ENCODE measurements around the gene CALML6. TPM values are rescaled to one million over a fixed set of nuclear protein-coding genes. Genes with fewer than 3 reads are reported as not detected.

Gene CALML6
- total RNA-seq, 1 experiment from 2014 or later = 1.7 TPM

GRCh38 chr1:1959840-1960479 is 44.9 kb downstream of the CALML6 start:
- Histone ChIP-seq H4K8ac (replicated peaks; ENCODE audit: insufficient read length, low read depth, low read length) (no peak overlapping the region), H3K14ac (ENCODE audit: insufficient read depth, low read length) (no peak overlapping the region), H2BK20ac (ENCODE audit: low read depth, low read length, poor library complexity, severe bottlenecking) (no peak overlapping the region), H3T11ph (ENCODE audit: low read length) (no peak overlapping the region), H3K56ac (ENCODE audit: insufficient read length, low read depth, low read length) (no peak overlapping the region), H3K27ac (ENCODE audit: insufficient read length, low read depth, low read length) (no peak overlapping the region), H3K23me2 (ENCODE audit: insufficient read length, low read depth, low read length, poor library complexity, severe bottlenecking) (no peaks in the 10 kb centered on the region), H2BK5ac (ENCODE audit: insufficient read length, low read length) (no peak overlapping the region), H4K20me1 (ENCODE audit: control insufficient read depth, insufficient read depth, insufficient read length) (no peaks in the 10 kb centered on the region), H2AFZ (ENCODE audit: low read length) (no peak overlapping the region), H3K4me2 (ENCODE audit: insufficient read depth, insufficient read length, low read length) (peak overlapping the region; percentile 18), H2BK12ac (ENCODE audit: insufficient read length, low read depth, low read length) (no peak overlapping the region), H2BK120ac (ENCODE audit: low read depth, low read length, poor library complexity, severe bottlenecking) (no peak overlapping the region), H3K18ac (ENCODE audit: insufficient read length, low read depth, low read length) (no peak overlapping the region), H3K27me3 (ENCODE audit: insufficient read depth, low read length) (no peaks in the 10 kb centered on the region), H3K79me1 (ENCODE audit: insufficient read depth, low read depth, low read length, poor library complexity, severe bottlenecking) (no peaks in the 10 kb centered on the region), H4K91ac (ENCODE audit: insufficient read length, low read depth, low read length) (no peak overlapping the region), H3K4me1 (ENCODE audit: insufficient read depth, low read length) (no peaks in the 10 kb centered on the region; the same call in 1 of the 2 replicates), H3K9ac (ENCODE audit: extremely low read depth, insufficient read length, low read length) (no peak overlapping the region), H2AK5ac (ENCODE audit: insufficient read length, low read length) (no peak overlapping the region), H3K79me2 (ENCODE audit: insufficient read depth, low read length) (no peaks in the 10 kb centered on the region), H4K5ac (ENCODE audit: insufficient read length, low read depth, low read length) (no peak overlapping the region), H3K4ac (ENCODE audit: low read depth, low read length) (no peak overlapping the region), H3K23ac (ENCODE audit: insufficient read length, low read depth, low read length) (no peak overlapping the region), H2BK15ac (ENCODE audit: low read depth, low read length) (no peak overlapping the region), H3K9me3 (ENCODE audit: control insufficient read depth, low read depth, low read length) (no peaks in the 10 kb centered on the region)
- Mint-ChIP-seq H3K27ac (no peak overlapping the region), H3K36me3 (ENCODE audit: insufficient read depth in 1 of 3, low read depth in 3 of 3) (peaks cover 0 to under 1% (median under 1%) of the 10 kb centered on the region in 3 experiments; a peak in 1 of 7 replicates), H3K4me3 (peak overlapping the region; percentile 29 to 30; a peak in 3 of 5 replicates), H3K27me3 (ENCODE audit: low read depth) (peaks cover 4% of the 10 kb centered on the region), H3K9me3 (peaks cover under 1% of the 10 kb centered on the region in 2 experiments; a peak in 2 of 5 replicates), H3K4me1 (peaks cover 26 to 30% of the 10 kb centered on the region in 2 experiments)
- TF ChIP-seq CTCF (conservative IDR thresholded peaks at IDR 0.05) = peak; percentile 98
- no CpG with 5 or more reads among the region's 23 CpGs for WGBS (ENCODE audit: extremely low coverage, insufficient read length, low lambda C conversion rate)
- peak; percentile 95 for DNase-seq

Measured in H9 (cell line).